ENCODE results near the gene FAM227A. TPM values are rescaled to one million over a fixed set of nuclear protein-coding genes. Genes with fewer than 3 reads are reported as not detected.

Gene FAM227A
- total and polyA plus RNA-seq, 12 donors: 0.43 to 7.3 (median 0.90) TPM

- intact Hi-C loops (cut with DNase I): no loop called here
- Histone ChIP-seq H3K4me1 (replicated peaks in 1 of 2) (peaks cover 18 to 48% of the 10 kb centered on the region in 2 donors), H3K4me3 (peak overlapping the region in 1 of 4 donors; percentile 86), H3K9me3 (replicated peaks in 1 of 3) (no peaks in the 10 kb centered on the region), H3K36me3 (replicated peaks in 1 of 2) (no peaks in the 10 kb centered on the region), H3K27ac (peak overlapping the region in 4 of 5 donors; percentile 1 to 100 (median 98)), H3K27me3 (no peaks in the 10 kb centered on the region)
- TF ChIP-seq CTCF (IDR thresholded peaks at IDR 0.05) (no peak), POLR2A (IDR thresholded peaks at IDR 0.05) (no peak)
- no peak for DNase-seq
- WGBS, 4 donors: 91 to 96% (median 94%) methylated on average over 13 of the region's 13 CpGs
Measured at GRCh38 chr22:38698407-38699094, 42.4 kb upstream of the FAM227A start.

- Histone ChIP-seq H3K4me1 (replicated peaks in 1 of 2) (peaks cover 18 to 48% of the 10 kb centered on the region in 2 donors), H3K36me3 (replicated peaks in 1 of 2) (no peaks in the 10 kb centered on the region), H3K9me3 (replicated peaks in 1 of 3) (no peaks in the 10 kb centered on the region), H3K4me3 (no peak overlapping the region), H3K27me3 (no peaks in the 10 kb centered on the region), H3K27ac (peak overlapping the region in 3 of 5 donors; percentile 49 to 99 (median 79))
- intact Hi-C loops (cut with DNase I): no loop called here
- TF ChIP-seq POLR2A (IDR thresholded peaks at IDR 0.05) (no peak), CTCF (IDR thresholded peaks at IDR 0.05) (no peak)
- DNase-seq: peak in 3 of 7 donors; percentile 48 to 51 (median 48)
- whole genome bisulfite sequencing, 4 donors: 72 to 86% (median 75%) methylated on average over 8 of the region's 8 CpGs
Measured at GRCh38 chr22:38697425-38698089, 41.4 kb upstream of the FAM227A start.

GRCh38 chr22:38696606-38697424 lies 40.6 kb upstream of the FAM227A start:
- peaks cover 0 to 6% of the 10 kb centered on the region in 2 donors for H3K36me3 ChIP-seq (replicated peaks in 1 of 2)
- DNase-seq: peak in 5 of 7 donors; percentile 57 to 76 (median 69)
- peaks cover 18 to 48% of the 10 kb centered on the region in 2 donors for H3K4me1 ChIP-seq (replicated peaks in 1 of 2)
- H3K9me3 ChIP-seq (replicated peaks in 1 of 3): no peaks in the 10 kb centered on the region
- no peaks in the 10 kb centered on the region for H3K27me3 ChIP-seq
- TF ChIP-seq CTCF (IDR thresholded peaks at IDR 0.05): no peak
- TF ChIP-seq POLR2A (IDR thresholded peaks at IDR 0.05): no peak
- H3K4me3 ChIP-seq: no peak overlapping the region
- 21 to 33% (median 27%) methylated on average over 3 of the region's 3 CpGs for WGBS, 4 donors
- H3K27ac ChIP-seq: peak overlapping the region in 3 of 5 donors; percentile 49 to 99 (median 79)
- intact Hi-C loops (cut with DNase I): no loop called here

GRCh38 chr22:38694940-38695339 lies 38.7 kb upstream of the FAM227A start:
- Histone ChIP-seq H3K27ac (no peak overlapping the region), H3K36me3 (replicated peaks in 1 of 2) (peaks cover 0 to 8% of the 10 kb centered on the region in 2 donors), H3K27me3 (no peaks in the 10 kb centered on the region), H3K4me3 (no peak overlapping the region), H3K9me3 (replicated peaks in 1 of 3) (no peaks in the 10 kb centered on the region), H3K4me1 (replicated peaks in 1 of 2) (peaks cover 18 to 43% of the 10 kb centered on the region in 2 donors)
- intact Hi-C loops (cut with DNase I): no loop called here
- TF ChIP-seq CTCF (IDR thresholded peaks at IDR 0.05): no peak
- no peak for TF ChIP-seq POLR2A (IDR thresholded peaks at IDR 0.05)
- DNase-seq: no peak
- WGBS, 4 donors: 65 to 74% (median 67%) methylated on average over 3 of the region's 3 CpGs
